ENCODE data around the gene PRMT7. TPM values are rescaled to one million over a fixed set of nuclear protein-coding genes. Genes with fewer than 3 reads are reported as not detected.

Gene PRMT7
- total RNA-seq, 1 experiment from 2014 or later, result 33.1 TPM

DNA sequence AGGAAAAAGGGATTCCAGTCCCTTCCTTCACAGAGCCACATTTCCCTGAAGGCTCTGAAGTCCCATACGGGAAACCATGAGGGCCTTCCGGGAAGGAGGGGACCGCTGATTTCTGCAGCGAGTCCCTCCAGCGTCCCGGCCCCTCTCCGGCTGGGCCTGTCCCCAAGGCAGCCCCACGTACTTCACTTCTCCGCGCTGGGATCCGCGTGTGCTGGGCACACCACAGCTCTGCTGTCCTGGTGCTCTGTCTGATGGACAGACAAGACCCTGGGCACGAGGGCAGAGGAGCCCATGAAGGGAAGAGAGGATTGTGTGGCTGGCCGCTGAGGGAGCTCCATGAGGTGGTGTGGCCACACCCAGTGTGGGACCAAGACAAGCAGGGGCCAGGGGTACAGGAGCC, 57.1 kb downstream of the PRMT7 start:
- Histone ChIP-seq H3K9me3 (ENCODE audit: control insufficient read depth, insufficient read depth, low read depth, low read length) (no peaks in the 10 kb centered on the region), H3K27ac (ENCODE audit: low read length) (no peak overlapping the region), H3K36me3 (ENCODE audit: control insufficient read depth, insufficient read depth, low read length) (no peaks in the 10 kb centered on the region), H3K27me3 (ENCODE audit: control insufficient read depth, insufficient read depth, low read length) (no peaks in the 10 kb centered on the region), H3K4me1 (ENCODE audit: control insufficient read depth, insufficient read depth, low read length) (no peaks in the 10 kb centered on the region), H3K4me3 (ENCODE audit: low read depth in 2 of 2, low read length in 2 of 2) (no peak overlapping the region)
- in situ Hi-C loops (cut with HindIII; ENCODE audit: low pct_unique_long_range_greater_than_20kb, low sequenced_read_pairs), result no loop called here
- ChIA-PET CTCF (interaction anchor here (0.6 kb wide), 1 partner anchor 31 kb away, joined by 4 read pairs; no protein-coding TSS in a partner anchor), POLR2A (no interaction called here)
- intact Hi-C loops (cut with micrococcal nuclease; ENCODE audit: unreplicated experiment), result no loop called here
- no TSS peak for BruUV-seq (replicated peaks)
- no peak for DNase-seq (ENCODE audit: low read depth, low spot score)
- no peak for ATAC-seq
- no peak for TF ChIP-seq POLR2AphosphoS5 (IDR thresholded peaks at IDR 0.05; ENCODE audit: low read depth, low read length)
- TF ChIP-seq, protein P1, sequence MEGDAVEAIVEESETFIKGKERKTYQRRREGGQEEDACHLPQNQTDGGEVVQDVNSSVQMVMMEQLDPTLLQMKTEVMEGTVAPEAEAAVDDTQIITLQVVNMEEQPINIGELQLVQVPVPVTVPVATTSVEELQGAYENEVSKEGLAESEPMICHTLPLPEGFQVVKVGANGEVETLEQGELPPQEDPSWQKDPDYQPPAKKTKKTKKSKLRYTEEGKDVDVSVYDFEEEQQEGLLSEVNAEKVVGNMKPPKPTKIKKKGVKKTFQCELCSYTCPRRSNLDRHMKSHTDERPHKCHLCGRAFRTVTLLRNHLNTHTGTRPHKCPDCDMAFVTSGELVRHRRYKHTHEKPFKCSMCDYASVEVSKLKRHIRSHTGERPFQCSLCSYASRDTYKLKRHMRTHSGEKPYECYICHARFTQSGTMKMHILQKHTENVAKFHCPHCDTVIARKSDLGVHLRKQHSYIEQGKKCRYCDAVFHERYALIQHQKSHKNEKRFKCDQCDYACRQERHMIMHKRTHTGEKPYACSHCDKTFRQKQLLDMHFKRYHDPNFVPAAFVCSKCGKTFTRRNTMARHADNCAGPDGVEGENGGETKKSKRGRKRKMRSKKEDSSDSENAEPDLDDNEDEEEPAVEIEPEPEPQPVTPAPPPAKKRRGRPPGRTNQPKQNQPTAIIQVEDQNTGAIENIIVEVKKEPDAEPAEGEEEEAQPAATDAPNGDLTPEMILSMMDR (IDR thresholded peaks at IDR 0.05), result no peak
- no peak for TF ChIP-seq TCF7L2 (IDR thresholded peaks at IDR 0.05; ENCODE audit: low read depth, low read length)
- TF ChIP-seq, protein P2, sequence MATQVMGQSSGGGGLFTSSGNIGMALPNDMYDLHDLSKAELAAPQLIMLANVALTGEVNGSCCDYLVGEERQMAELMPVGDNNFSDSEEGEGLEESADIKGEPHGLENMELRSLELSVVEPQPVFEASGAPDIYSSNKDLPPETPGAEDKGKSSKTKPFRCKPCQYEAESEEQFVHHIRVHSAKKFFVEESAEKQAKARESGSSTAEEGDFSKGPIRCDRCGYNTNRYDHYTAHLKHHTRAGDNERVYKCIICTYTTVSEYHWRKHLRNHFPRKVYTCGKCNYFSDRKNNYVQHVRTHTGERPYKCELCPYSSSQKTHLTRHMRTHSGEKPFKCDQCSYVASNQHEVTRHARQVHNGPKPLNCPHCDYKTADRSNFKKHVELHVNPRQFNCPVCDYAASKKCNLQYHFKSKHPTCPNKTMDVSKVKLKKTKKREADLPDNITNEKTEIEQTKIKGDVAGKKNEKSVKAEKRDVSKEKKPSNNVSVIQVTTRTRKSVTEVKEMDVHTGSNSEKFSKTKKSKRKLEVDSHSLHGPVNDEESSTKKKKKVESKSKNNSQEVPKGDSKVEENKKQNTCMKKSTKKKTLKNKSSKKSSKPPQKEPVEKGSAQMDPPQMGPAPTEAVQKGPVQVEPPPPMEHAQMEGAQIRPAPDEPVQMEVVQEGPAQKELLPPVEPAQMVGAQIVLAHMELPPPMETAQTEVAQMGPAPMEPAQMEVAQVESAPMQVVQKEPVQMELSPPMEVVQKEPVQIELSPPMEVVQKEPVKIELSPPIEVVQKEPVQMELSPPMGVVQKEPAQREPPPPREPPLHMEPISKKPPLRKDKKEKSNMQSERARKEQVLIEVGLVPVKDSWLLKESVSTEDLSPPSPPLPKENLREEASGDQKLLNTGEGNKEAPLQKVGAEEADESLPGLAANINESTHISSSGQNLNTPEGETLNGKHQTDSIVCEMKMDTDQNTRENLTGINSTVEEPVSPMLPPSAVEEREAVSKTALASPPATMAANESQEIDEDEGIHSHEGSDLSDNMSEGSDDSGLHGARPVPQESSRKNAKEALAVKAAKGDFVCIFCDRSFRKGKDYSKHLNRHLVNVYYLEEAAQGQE (IDR thresholded peaks at IDR 0.05; ENCODE audit: insufficient read depth in 1 of 2, low read depth in 2 of 2, low read length in 1 of 2), result no peak
- TF ChIP-seq SIN3A (IDR thresholded peaks at IDR 0.05; ENCODE audit: borderline replicate concordance, insufficient read depth, low read depth, low read length), result no peak

DNA sequence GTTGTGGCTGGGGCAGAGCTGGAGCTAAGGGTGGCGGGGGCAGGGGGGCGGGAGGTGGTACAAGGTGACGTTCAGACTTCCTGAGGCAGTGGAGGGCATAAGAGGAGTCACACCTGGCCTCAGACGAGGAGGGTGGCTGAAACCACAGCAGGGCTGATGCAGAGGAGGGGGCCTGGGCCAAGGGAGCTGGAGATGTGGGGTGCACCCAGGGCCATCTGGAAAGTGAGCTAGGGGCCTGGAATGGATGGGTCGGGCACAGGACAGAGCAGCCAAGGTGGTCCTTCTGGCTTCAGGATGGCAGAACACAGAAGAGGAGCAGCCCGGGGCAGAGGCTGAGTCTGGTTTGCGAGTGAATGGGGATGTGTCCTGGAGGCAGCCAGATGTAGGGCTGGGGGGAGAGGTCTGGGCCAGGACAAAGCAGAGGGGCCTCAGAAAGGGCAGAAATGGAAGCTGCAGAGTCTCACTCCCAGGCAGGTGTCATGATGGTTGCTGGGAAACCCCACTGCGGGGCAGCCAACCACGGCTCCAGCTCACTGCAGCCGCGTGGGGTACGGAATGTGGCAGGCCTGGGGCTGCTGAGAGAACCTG, 57.6 kb downstream of the PRMT7 start:
- no peaks in the 10 kb centered on the region for H3K36me3 ChIP-seq (ENCODE audit: control insufficient read depth, insufficient read depth, low read length)
- CTCF ChIA-PET, result interaction anchor here (0.6 kb wide), 1 partner anchor 31 kb away, joined by 4 read pairs; no protein-coding TSS in a partner anchor
- ATAC-seq (no peak), DNase-seq (ENCODE audit: low read depth, low spot score) (no peak)
- POLR2A ChIA-PET, result no interaction called here
- intact Hi-C loops (cut with micrococcal nuclease; ENCODE audit: unreplicated experiment), result no loop called here
- H3K9me3 ChIP-seq (ENCODE audit: control insufficient read depth, insufficient read depth, low read depth, low read length), result no peaks in the 10 kb centered on the region
- in situ Hi-C loops (cut with HindIII; ENCODE audit: low pct_unique_long_range_greater_than_20kb, low sequenced_read_pairs), result no loop called here
- no peak overlapping the region for H3K4me3 ChIP-seq (ENCODE audit: low read depth in 2 of 2, low read length in 2 of 2)
- H3K27me3 ChIP-seq (ENCODE audit: control insufficient read depth, insufficient read depth, low read length), result no peaks in the 10 kb centered on the region
- no peaks in the 10 kb centered on the region for H3K4me1 ChIP-seq (ENCODE audit: control insufficient read depth, insufficient read depth, low read length)
- no TSS peak for BruUV-seq (replicated peaks)
- no peak overlapping the region for H3K27ac ChIP-seq (ENCODE audit: low read length)
- TF ChIP-seq TCF7L2 (IDR thresholded peaks at IDR 0.05; ENCODE audit: low read depth, low read length), result no peak
- TF ChIP-seq, protein P1 (IDR thresholded peaks at IDR 0.05), result no peak
- no peak for TF ChIP-seq POLR2AphosphoS5 (IDR thresholded peaks at IDR 0.05; ENCODE audit: low read depth, low read length)
- no peak for TF ChIP-seq SIN3A (IDR thresholded peaks at IDR 0.05; ENCODE audit: borderline replicate concordance, insufficient read depth, low read depth, low read length)
- TF ChIP-seq, protein P2 (IDR thresholded peaks at IDR 0.05; ENCODE audit: insufficient read depth in 1 of 2, low read depth in 2 of 2, low read length in 1 of 2), result no peak

Measured in Panc1 (cell line).